Esophagus muscularis mucosa (tissue), 4 donors: Measurements from ENCODE around the gene DYNC2LI1.

Experiments used
- CTCF ChIP-seq, 3 experiments: fragments of 200-600 bp in 2 of 3; fragments of 450-650 bp in 1 of 3; sonication (generic) in 2 of 3; IDR thresholded peaks; one replicate each; pipeline ENCODE4 v1.5.1; 2017 to 2019; ENCODE audit warnings: antibody characterized with exemption in 3 of 3, mild to moderate bottlenecking in 2 of 3, moderate library complexity in 1 of 3
- EP300 ChIP-seq: sonication (generic); formaldehyde crosslinking; IDR thresholded peaks from one replicate; pipeline ENCODE4 v1.6.1; 2017; ENCODE audit warnings: antibody characterized with exemption
- POLR2A ChIP-seq: fragments of 450-650 bp; IDR thresholded peaks from one replicate; pipeline ENCODE4 v1.6.1; 2017; ENCODE audit warnings: antibody characterized with exemption, moderate library complexity, mild to moderate bottlenecking, low read depth
- POLR2AphosphoS5 ChIP-seq, 2 donors: sonication (generic); formaldehyde crosslinking; IDR thresholded peaks; one replicate each; pipeline ENCODE4 v1.6.1; 2017; ENCODE audit warnings: antibody characterized with exemption in 2 of 2

DNA sequence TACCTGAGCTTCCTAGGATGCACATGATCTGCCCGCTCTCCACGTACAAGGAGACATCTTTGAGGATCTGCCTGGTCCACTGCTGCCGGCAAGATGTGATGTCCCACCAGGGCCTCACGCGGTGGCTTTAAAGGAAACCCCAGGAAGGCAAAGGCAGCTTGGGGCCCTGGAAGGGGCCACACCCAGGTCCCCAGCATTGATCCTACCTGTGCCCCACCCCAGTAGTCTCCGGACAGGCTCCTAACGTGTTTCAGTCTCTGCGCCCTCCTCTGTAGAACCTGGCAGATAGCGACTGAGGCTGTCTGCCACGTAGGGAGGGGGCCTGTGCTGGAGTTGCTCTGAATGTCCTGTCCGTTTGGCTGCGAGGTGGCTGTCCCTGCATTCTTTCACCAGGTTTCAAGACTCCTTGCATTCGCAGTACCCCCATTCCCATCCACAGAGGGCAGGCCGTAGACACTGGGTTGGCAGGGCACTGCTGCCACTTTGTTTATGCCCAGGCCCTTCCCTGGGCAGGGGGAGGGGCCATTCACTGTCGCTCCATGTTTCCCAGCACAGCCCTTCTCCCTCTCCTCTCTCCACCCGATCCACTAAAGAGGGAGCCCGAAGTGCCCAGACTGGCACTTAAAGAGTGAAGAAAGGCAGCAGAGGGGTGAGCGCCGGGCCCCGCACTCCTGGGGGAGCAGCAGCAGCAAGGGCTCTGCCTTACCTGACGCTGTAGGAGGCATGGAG lies 64.2 kb downstream of the DYNC2LI1 start:
- TF ChIP-seq EP300, result no peak
- no peak for TF ChIP-seq POLR2A
- TF ChIP-seq CTCF (IDR thresholded peaks at IDR 0.05), result no peak
- no peak for TF ChIP-seq POLR2AphosphoS5 (IDR thresholded peaks at IDR 0.05)
